HEK293 (cell line): ENCODE measurements around the gene GTPBP6.
A peak's percentile ranks its signal among the peaks of the same experiment; 100 is the strongest.

Experiments
- CTCF ChIP-seq: fragments of 450-650 bp; formaldehyde crosslinking; IDR thresholded peaks from 2 replicates; pipeline ENCODE4 v1.5.1; 2016; ENCODE audit warnings: missing biosample characterization, missing genetic modification characterization
- FEZF1 ChIP-seq: fragments of 450-650 bp; formaldehyde crosslinking; IDR thresholded peaks from 2 replicates; pipeline ENCODE4 v1.5.1; 2016; ENCODE audit warnings: missing biosample characterization, missing genetic modification characterization
- GLIS2 ChIP-seq: fragments of 450-650 bp; formaldehyde crosslinking; IDR thresholded peaks from 2 replicates; pipeline ENCODE4 v1.5.1; 2016; ENCODE audit warnings: missing biosample characterization, missing genetic modification characterization
- HOXA7 ChIP-seq: sonication (generic); formaldehyde crosslinking; IDR thresholded peaks from 2 replicates; pipeline ENCODE4 v1.8.1; 2022; ENCODE audit warnings: missing genetic modification reagents, borderline replicate concordance
- KLF9 ChIP-seq: fragments of 450-650 bp; formaldehyde crosslinking; IDR thresholded peaks from 2 replicates; pipeline ENCODE4 v1.5.1; 2016; ENCODE audit warnings: missing biosample characterization, missing genetic modification characterization, low read depth
- PBX3 ChIP-seq: sonication (generic); formaldehyde crosslinking; IDR thresholded peaks from 2 replicates; pipeline ENCODE4 v1.8.1; 2022; ENCODE audit warnings: mild to moderate bottlenecking, moderate library complexity, missing genetic modification reagents
- SETDB1 ChIP-seq: IDR thresholded peaks from one replicate; pipeline ENCODE4 v1.6.1; 2017; ENCODE audit warnings: mild to moderate bottlenecking, low read length, moderate library complexity, mixed read lengths; ENCODE audit not compliant: insufficient read length
- SP3 ChIP-seq: fragments of 450-650 bp; formaldehyde crosslinking; IDR thresholded peaks from 2 replicates; pipeline ENCODE4 v1.5.1; 2016; ENCODE audit warnings: missing biosample characterization, missing genetic modification characterization
- TRIM28 ChIP-seq: IDR thresholded peaks from 2 replicates; pipeline ENCODE4 v1.6.1; 2011; ENCODE audit warnings: low read length, control low read depth, borderline replicate concordance
- WT1 ChIP-seq: fragments of 450-650 bp; formaldehyde crosslinking; IDR thresholded peaks from 2 replicates; pipeline ENCODE4 v1.5.1; 2016; ENCODE audit warnings: missing biosample characterization, missing genetic modification characterization
- ZBTB6 ChIP-seq: fragments of 450-650 bp; formaldehyde crosslinking; IDR thresholded peaks from 2 replicates; pipeline ENCODE4 v1.5.1; 2017; ENCODE audit warnings: missing biosample characterization, missing genetic modification characterization
- ZFP69B ChIP-seq: fragments of 450-650 bp; formaldehyde crosslinking; IDR thresholded peaks from 2 replicates; pipeline ENCODE4 v1.5.1; 2016; ENCODE audit warnings: missing biosample characterization, missing genetic modification characterization
- ZNF24 ChIP-seq: fragments of 450-650 bp; formaldehyde crosslinking; IDR thresholded peaks from 2 replicates; pipeline ENCODE4 v1.5.1; 2016; ENCODE audit warnings: missing biosample characterization, missing genetic modification characterization
- ZNF292 ChIP-seq: fragments of 450-650 bp; formaldehyde crosslinking; IDR thresholded peaks from 2 replicates; pipeline ENCODE4 v1.5.1; 2016; ENCODE audit warnings: low read depth, missing biosample characterization, missing genetic modification characterization, borderline replicate concordance
- ZNF324 ChIP-seq: fragments of 450-650 bp; formaldehyde crosslinking; IDR thresholded peaks from 2 replicates; pipeline ENCODE4 v1.5.1; 2016; ENCODE audit warnings: missing biosample characterization, missing genetic modification characterization
- ZNF341 ChIP-seq: fragments of 450-650 bp; formaldehyde crosslinking; IDR thresholded peaks from 2 replicates; pipeline ENCODE4; 2016; ENCODE audit warnings: low read depth, missing biosample characterization, missing genetic modification characterization
- ZNF513 ChIP-seq: fragments of 450-650 bp; IDR thresholded peaks from 2 replicates; pipeline ENCODE4 v1.5.1; 2018; ENCODE audit warnings: missing biosample characterization, missing genetic modification characterization
- ZNF600 ChIP-seq: fragments of 450-650 bp; formaldehyde crosslinking; IDR thresholded peaks from 2 replicates; pipeline ENCODE4 v1.5.1; 2016; ENCODE audit warnings: missing biosample characterization, missing genetic modification characterization
- ZNF629 ChIP-seq: fragments of 450-650 bp; formaldehyde crosslinking; IDR thresholded peaks from 2 replicates; pipeline ENCODE4 v1.5.1; 2017; ENCODE audit warnings: missing biosample characterization, missing genetic modification characterization
- ZNF654 ChIP-seq: fragments of 450-650 bp; formaldehyde crosslinking; IDR thresholded peaks from 2 replicates; pipeline ENCODE4 v1.5.1; 2016; ENCODE audit warnings: low read depth, missing biosample characterization, missing genetic modification characterization
- ZNF658 ChIP-seq: fragments of 450-650 bp; formaldehyde crosslinking; IDR thresholded peaks from 2 replicates; pipeline ENCODE4; 2016; ENCODE audit warnings: missing biosample characterization, missing genetic modification characterization
- ZNF792 ChIP-seq: fragments of 450-650 bp; formaldehyde crosslinking; IDR thresholded peaks from 2 replicates; pipeline ENCODE4 v1.5.1; 2016; ENCODE audit warnings: missing biosample characterization, missing genetic modification characterization
- ZNF830 ChIP-seq: fragments of 450-650 bp; IDR thresholded peaks from 2 replicates; pipeline ENCODE4 v1.5.0; 2018; ENCODE audit warnings: missing biosample characterization, missing genetic modification characterization, low read depth, mild to moderate bottlenecking, moderate library complexity
- ZSCAN30 ChIP-seq: fragments of 450-650 bp; IDR thresholded peaks from 2 replicates; pipeline ENCODE4 v1.5.1; 2018; ENCODE audit warnings: missing biosample characterization, mild to moderate bottlenecking, missing genetic modification characterization, moderate library complexity
- TF ChIP-seq, protein P1 (sequence below): fragments of 450-650 bp; formaldehyde crosslinking; IDR thresholded peaks from 2 replicates; pipeline ENCODE4 v1.5.1; 2016; ENCODE audit warnings: missing biosample characterization, missing genetic modification characterization
- TF ChIP-seq, protein P2 (sequence below): fragments of 450-650 bp; formaldehyde crosslinking; IDR thresholded peaks from 2 replicates; pipeline ENCODE4 v1.5.1; 2016; ENCODE audit warnings: missing biosample characterization, missing genetic modification characterization, low read depth
- TF ChIP-seq, protein P3 (sequence below): fragments of 450-650 bp; formaldehyde crosslinking; optimal IDR thresholded peaks from 2 replicates; pipeline ENCODE3; 2016; ENCODE audit warnings: missing biosample characterization, mild to moderate bottlenecking, missing genetic modification characterization
- TF ChIP-seq, protein P4 (sequence below): fragments of 450-650 bp; formaldehyde crosslinking; IDR thresholded peaks from 2 replicates; pipeline ENCODE4 v1.5.1; 2017; ENCODE audit warnings: missing biosample characterization, missing genetic modification characterization

The GTPBP6 gene

DNA sequence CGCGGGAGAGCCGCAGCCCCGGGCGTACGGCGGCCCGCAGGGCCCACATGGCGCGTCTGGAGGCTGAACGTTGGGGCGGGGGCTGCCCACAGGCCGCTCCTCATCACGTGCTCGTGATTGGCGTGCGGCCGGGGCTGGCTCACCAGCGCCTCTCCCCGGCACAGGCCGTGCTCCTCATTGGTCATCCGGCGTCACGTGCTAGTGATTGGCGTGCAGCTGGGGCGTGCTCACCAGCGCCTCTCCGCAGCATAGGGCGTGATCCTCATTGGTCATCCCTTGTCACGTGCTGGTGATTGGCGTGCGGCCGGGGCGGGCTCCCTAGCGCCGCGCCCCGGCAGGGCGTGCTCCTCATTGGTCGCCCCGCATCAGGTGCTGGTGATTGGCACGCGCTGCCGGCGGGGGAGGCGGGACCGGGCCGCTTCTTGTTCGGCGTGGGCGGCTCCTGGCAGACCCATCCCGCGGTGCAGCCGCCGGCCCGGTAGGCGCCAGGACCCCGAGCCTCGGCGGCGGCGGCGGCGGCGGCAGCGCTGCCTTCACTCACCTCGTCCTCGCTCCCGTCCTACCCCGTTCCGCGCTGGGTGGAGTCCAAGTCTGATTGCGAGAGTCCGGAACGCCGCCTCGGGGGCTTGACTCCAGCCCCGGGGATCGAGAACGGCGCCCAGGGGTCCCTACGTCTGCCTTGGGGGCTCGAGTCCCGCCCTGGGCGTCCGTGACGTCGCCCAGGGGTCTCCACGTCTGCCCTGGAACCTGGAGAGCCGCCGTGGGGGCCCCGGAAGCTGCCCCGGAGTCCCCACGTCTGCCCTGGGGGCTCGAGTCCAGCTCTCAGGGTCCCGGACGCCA, at the start of gene GTPBP6 (continued):
- TF ChIP-seq, protein P1, sequence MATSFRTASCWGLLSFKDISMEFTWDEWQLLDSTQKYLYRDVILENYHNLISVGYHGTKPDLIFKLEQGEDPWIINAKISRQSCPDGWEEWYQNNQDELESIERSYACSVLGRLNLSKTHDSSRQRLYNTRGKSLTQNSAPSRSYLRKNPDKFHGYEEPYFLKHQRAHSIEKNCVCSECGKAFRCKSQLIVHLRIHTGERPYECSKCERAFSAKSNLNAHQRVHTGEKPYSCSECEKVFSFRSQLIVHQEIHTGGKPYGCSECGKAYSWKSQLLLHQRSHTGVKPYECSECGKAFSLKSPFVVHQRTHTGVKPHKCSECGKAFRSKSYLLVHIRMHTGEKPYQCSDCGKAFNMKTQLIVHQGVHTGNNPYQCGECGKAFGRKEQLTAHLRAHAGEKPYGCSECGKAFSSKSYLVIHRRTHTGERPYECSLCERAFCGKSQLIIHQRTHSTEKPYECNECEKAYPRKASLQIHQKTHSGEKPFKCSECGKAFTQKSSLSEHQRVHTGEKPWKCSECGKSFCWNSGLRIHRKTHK: no peak
- TF ChIP-seq GLIS2 (tag by site-specific recombination): no peak
- peak; percentile 100 for TF ChIP-seq PBX3
- 0 out of 2 replicates have a peak, but pooled peaks have one; percentile 18 for TF ChIP-seq ZNF600 (tag by site-specific recombination)
- peak; percentile 58 for TF ChIP-seq ZSCAN30 (tag by site-specific recombination)
- no peak for TF ChIP-seq ZNF24 (tag by site-specific recombination)
- TF ChIP-seq ZNF324 (tag by site-specific recombination): no peak
- no peak for TF ChIP-seq ZNF792
- no peak for TF ChIP-seq ZNF629 (tag by site-specific recombination)
- TF ChIP-seq KLF9 (tag by site-specific recombination): no peak; the same call in 1 of the 2 replicates
- TF ChIP-seq, protein P2, sequence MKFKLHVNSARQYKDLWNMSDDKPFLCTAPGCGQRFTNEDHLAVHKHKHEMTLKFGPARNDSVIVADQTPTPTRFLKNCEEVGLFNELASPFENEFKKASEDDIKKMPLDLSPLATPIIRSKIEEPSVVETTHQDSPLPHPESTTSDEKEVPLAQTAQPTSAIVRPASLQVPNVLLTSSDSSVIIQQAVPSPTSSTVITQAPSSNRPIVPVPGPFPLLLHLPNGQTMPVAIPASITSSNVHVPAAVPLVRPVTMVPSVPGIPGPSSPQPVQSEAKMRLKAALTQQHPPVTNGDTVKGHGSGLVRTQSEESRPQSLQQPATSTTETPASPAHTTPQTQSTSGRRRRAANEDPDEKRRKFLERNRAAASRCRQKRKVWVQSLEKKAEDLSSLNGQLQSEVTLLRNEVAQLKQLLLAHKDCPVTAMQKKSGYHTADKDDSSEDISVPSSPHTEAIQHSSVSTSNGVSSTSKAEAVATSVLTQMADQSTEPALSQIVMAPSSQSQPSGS (tag by site-specific recombination): no peak
- TF ChIP-seq, protein P3, sequence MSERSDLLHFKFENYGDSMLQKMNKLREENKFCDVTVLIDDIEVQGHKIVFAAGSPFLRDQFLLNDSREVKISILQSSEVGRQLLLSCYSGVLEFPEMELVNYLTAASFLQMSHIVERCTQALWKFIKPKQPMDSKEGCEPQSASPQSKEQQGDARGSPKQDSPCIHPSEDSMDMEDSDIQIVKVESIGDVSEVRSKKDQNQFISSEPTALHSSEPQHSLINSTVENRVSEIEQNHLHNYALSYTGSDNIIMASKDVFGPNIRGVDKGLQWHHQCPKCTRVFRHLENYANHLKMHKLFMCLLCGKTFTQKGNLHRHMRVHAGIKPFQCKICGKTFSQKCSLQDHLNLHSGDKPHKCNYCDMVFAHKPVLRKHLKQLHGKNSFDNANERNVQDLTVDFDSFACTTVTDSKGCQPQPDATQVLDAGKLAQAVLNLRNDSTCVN (tag by site-specific recombination): peak; percentile 62
- TF ChIP-seq TRIM28: no peak; the same call in 1 of the 2 replicates
- TF ChIP-seq ZNF658 (tag by site-specific recombination): no peak
- TF ChIP-seq SETDB1: no peak
- TF ChIP-seq ZNF654: no peak
- no peak for TF ChIP-seq ZNF292
- TF ChIP-seq HOXA7 (CRISPR knock-in tag): no peak
- no peak for TF ChIP-seq WT1 (tag by site-specific recombination)
- TF ChIP-seq ZNF513 (tag by site-specific recombination): no peak; the same call in 1 of the 2 replicates
- TF ChIP-seq ZFP69B (tag by site-specific recombination): no peak
- TF ChIP-seq ZNF830 (tag by site-specific recombination): no peak
- peak; percentile 96 for TF ChIP-seq CTCF (tag by site-specific recombination)
- peak; percentile 87 for TF ChIP-seq SP3 (tag by site-specific recombination)
- TF ChIP-seq FEZF1: no peak
- no peak for TF ChIP-seq ZNF341 (tag by site-specific recombination)
- TF ChIP-seq ZBTB6 (tag by site-specific recombination): no peak
- TF ChIP-seq, protein P4, sequence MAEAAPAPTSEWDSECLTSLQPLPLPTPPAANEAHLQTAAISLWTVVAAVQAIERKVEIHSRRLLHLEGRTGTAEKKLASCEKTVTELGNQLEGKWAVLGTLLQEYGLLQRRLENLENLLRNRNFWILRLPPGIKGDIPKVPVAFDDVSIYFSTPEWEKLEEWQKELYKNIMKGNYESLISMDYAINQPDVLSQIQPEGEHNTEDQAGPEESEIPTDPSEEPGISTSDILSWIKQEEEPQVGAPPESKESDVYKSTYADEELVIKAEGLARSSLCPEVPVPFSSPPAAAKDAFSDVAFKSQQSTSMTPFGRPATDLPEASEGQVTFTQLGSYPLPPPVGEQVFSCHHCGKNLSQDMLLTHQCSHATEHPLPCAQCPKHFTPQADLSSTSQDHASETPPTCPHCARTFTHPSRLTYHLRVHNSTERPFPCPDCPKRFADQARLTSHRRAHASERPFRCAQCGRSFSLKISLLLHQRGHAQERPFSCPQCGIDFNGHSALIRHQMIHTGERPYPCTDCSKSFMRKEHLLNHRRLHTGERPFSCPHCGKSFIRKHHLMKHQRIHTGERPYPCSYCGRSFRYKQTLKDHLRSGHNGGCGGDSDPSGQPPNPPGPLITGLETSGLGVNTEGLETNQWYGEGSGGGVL: no peak
